Neural cell (in vitro differentiated cells): ENCODE measurements around the gene SPATA13.

Source experiments
- CTCF ChIP-seq: fragments of 450-650 bp; IDR thresholded peaks from 2 replicates; pipeline ENCODE4 v1.5.1; 2014; ENCODE audit warnings: antibody characterized with exemption, mild to moderate bottlenecking, moderate library complexity; ENCODE audit not compliant: poor library complexity, severe bottlenecking
- EP300 ChIP-seq: fragments of 450-650 bp; conservative IDR thresholded peaks from 2 replicates; pipeline ENCODE4 v1.6.1; 2014; ENCODE audit warnings: antibody characterized with exemption, mild to moderate bottlenecking, moderate library complexity; ENCODE audit not compliant: poor library complexity, severe bottlenecking
- EZH2 ChIP-seq: fragments of 200-600, 300-800 bp; shearing (Covaris generic), sonication (generic); IDR thresholded peaks from 2 replicates; pipeline ENCODE4 v1.6.1; 2014; ENCODE audit warnings: antibody characterized with exemption, low read length, borderline replicate concordance, mild to moderate bottlenecking; ENCODE audit not compliant: insufficient read depth, poor library complexity, severe bottlenecking
- POLR2AphosphoS5 ChIP-seq: IDR thresholded peaks from 2 replicates; pipeline ENCODE4 v1.6.1; 2012
- TAF1 ChIP-seq: IDR thresholded peaks from 2 replicates; pipeline ENCODE4 v1.6.1; 2012; ENCODE audit warnings: low read depth

- no peak for TF ChIP-seq TAF1
- TF ChIP-seq CTCF = no peak
- TF ChIP-seq EZH2 = no peak
- TF ChIP-seq EP300 = no peak
- no peak for TF ChIP-seq POLR2AphosphoS5
These were observed 57.2 kb downstream of the SPATA13 start for GRCh38 chr13:24217601-24218281.
